ENCODE results near the gene TFAP2C.
"Not testable (repeated sequence)": the region's sequence is repeated elsewhere in the genome, so short reads cannot be mapped to it uniquely, and the experiment has no call there.

TFAP2C gene

GRCh38 chr20:56637576-56637975, 8.5 kb downstream of the TFAP2C start:
- in situ Hi-C loops (cut with HindIII; ENCODE audit: low sequenced_read_pairs), result no loop called here

- in situ Hi-C loops (cut with HindIII; ENCODE audit: low sequenced_read_pairs), result no loop called here
These were observed 17.5 kb downstream of the TFAP2C start for GRCh38 chr20:56646599-56646998.

GRCh38 chr20:56653211-56653610, 24.1 kb downstream of the TFAP2C start:
- in situ Hi-C loops (cut with HindIII; ENCODE audit: low sequenced_read_pairs), result no loop called here

GRCh38 chr20:56656632-56657031, 27.5 kb downstream of the TFAP2C start:
- in situ Hi-C loops (cut with HindIII; ENCODE audit: low sequenced_read_pairs), result no loop called here

- in situ Hi-C loops (cut with HindIII; ENCODE audit: low sequenced_read_pairs), result no loop called here
These were observed 28.8 kb downstream of the TFAP2C start for GRCh38 chr20:56657879-56658278.

GRCh38 chr20:56658341-56658947, 29.3 kb downstream of the TFAP2C start:
- in situ Hi-C loops (cut with HindIII; ENCODE audit: low sequenced_read_pairs), result not testable (repeated sequence)

GRCh38 chr20:56663660-56664059, 34.6 kb downstream of the TFAP2C start:
- in situ Hi-C loops (cut with HindIII; ENCODE audit: low sequenced_read_pairs), result no loop called here

GRCh38 chr20:56664796-56665195, 35.7 kb downstream of the TFAP2C start:
- in situ Hi-C loops (cut with HindIII; ENCODE audit: low sequenced_read_pairs), result no loop called here

- in situ Hi-C loops (cut with HindIII; ENCODE audit: low sequenced_read_pairs), result no loop called here
These were observed 36.7 kb downstream of the TFAP2C start for GRCh38 chr20:56665806-56666205.

- in situ Hi-C loops (cut with HindIII; ENCODE audit: low sequenced_read_pairs), result no loop called here
These were observed 44.3 kb downstream of the TFAP2C start for GRCh38 chr20:56673450-56673849.

GRCh38 chr20:56676001-56676400, 46.9 kb downstream of the TFAP2C start:
- in situ Hi-C loops (cut with HindIII; ENCODE audit: low sequenced_read_pairs), result no loop called here

- in situ Hi-C loops (cut with HindIII; ENCODE audit: low sequenced_read_pairs), result no loop called here
These were observed 47.6 kb downstream of the TFAP2C start for GRCh38 chr20:56676679-56677078.

- in situ Hi-C loops (cut with HindIII; ENCODE audit: low sequenced_read_pairs), result no loop called here
These were observed 54.2 kb downstream of the TFAP2C start for GRCh38 chr20:56683077-56683865.

- in situ Hi-C loops (cut with HindIII; ENCODE audit: low sequenced_read_pairs), result no loop called here
These were observed 56.8 kb downstream of the TFAP2C start for GRCh38 chr20:56685879-56686278.

- in situ Hi-C loops (cut with HindIII; ENCODE audit: low sequenced_read_pairs), result no loop called here
These were observed 58.0 kb downstream of the TFAP2C start for GRCh38 chr20:56687061-56687460.

- in situ Hi-C loops (cut with HindIII; ENCODE audit: low sequenced_read_pairs), result no loop called here
These were observed 59.0 kb downstream of the TFAP2C start for GRCh38 chr20:56688106-56688505.

Measured in DLD1 (cell line).